ENCODE data around the gene ZYG11A. TPM values are rescaled to one million over a fixed set of nuclear protein-coding genes. Genes with fewer than 3 reads are reported as not detected.

ZYG11A gene
- total and polyA plus RNA-seq, 2 of the 8 experiments (the other 6 are each of a cell fraction or from before 2014, with no cell fraction given): 0.89 to 2.6 TPM

DNA sequence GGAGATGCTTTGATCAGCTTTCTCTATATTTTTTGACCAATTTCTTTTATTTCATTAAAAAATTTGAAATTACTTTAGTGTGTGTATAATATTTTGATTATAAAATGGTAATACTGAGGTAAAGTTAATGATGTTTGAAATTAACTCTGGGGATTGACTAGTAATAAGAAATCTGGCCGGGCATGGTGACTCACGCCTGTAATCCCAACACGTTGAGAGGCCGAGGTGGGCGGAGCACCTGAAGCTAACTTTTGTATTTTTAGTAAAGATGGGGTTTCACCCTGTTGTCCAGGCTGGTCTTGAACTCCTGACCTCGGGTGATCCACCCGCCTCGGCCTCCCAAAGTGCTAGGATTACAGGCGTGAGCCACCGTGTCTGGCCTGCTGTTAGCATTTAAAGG is 102.0 kb downstream of the ZYG11A start:
- H3K23me2 ChIP-seq (ENCODE audit: low read depth, low read length): no peaks in the 10 kb centered on the region
- WGBS, 2 experiments (ENCODE audit: extremely low coverage in 1 of 2, insufficient coverage in 1 of 2, insufficient read length in 1 of 2, insufficient replicate concordance in 2 of 2, low coverage in 1 of 2, low lambda C conversion rate in 2 of 2, missing lambda C conversion rate in 1 of 2): 87% methylated on average over 10 of the region's 10 CpGs; no CpG with 5 or more reads in 1 of the 2 experiments
- FAIRE-seq (no peak), DNase-seq (ENCODE audit: low read depth in 1 of 2, low spot score in 2 of 2) (no peak)
- no peak overlapping the region for H2AK5ac ChIP-seq (ENCODE audit: low read depth, low read length)
- H3K9me3 ChIP-seq (ENCODE audit: insufficient read depth in 2 of 2, low read depth in 1 of 2, low read length in 1 of 2): no peaks in the 10 kb centered on the region
- no peaks in the 10 kb centered on the region for H3K79me2 ChIP-seq (ENCODE audit: control insufficient read depth in 1 of 2, insufficient read depth in 2 of 2, low read length in 2 of 2)
- no peak overlapping the region for H3K23ac ChIP-seq (ENCODE audit: insufficient read length)
- H3K56ac ChIP-seq (replicated peaks; ENCODE audit: insufficient read length, low read depth, low read length): no peak overlapping the region
- no peak overlapping the region for H4K5ac ChIP-seq (ENCODE audit: insufficient read length, low read depth, low read length)
- H4K91ac ChIP-seq (replicated peaks; ENCODE audit: insufficient read length, low read length): no peak overlapping the region
- H4K20me1 ChIP-seq (replicated peaks in 1 of 2; ENCODE audit: control insufficient read depth in 1 of 2, insufficient read depth in 2 of 2, low read length in 2 of 2): no peaks in the 10 kb centered on the region
- no peaks in the 10 kb centered on the region; the same call in 1 of the 2 replicates for H3K79me1 ChIP-seq (ENCODE audit: low read depth, low read length)
- no peak overlapping the region for H3K4ac ChIP-seq (replicated peaks; ENCODE audit: insufficient read length, low read depth, low read length)
- no peak overlapping the region for H3K14ac ChIP-seq (ENCODE audit: insufficient read length)
- no peak overlapping the region for H2BK12ac ChIP-seq (ENCODE audit: low read depth, low read length)
- no peak overlapping the region for H2BK20ac ChIP-seq (ENCODE audit: low read length)
- no peak overlapping the region for H3K4me3 ChIP-seq (ENCODE audit: extremely low read depth in 1 of 4, insufficient read depth in 2 of 4, low read depth in 3 of 4, low read length in 4 of 4)
- H3K4me2 ChIP-seq (ENCODE audit: insufficient read depth in 1 of 2, low read depth in 2 of 2, low read length in 2 of 2): no peak overlapping the region
- H2AFZ ChIP-seq (ENCODE audit: low read length): no peak overlapping the region
- no peak overlapping the region for H2BK5ac ChIP-seq (ENCODE audit: low read depth, low read length)
- no peaks in the 10 kb centered on the region for H3K36me3 ChIP-seq (ENCODE audit: control insufficient read depth in 2 of 4, insufficient read depth in 4 of 4, low read length in 3 of 4)
- no peak overlapping the region for H2BK120ac ChIP-seq (replicated peaks; ENCODE audit: low read depth, low read length)
- ChIA-PET CTCF (ENCODE audit: partially characterized antibody) (interaction anchor here (1.1 to 1.2 kb wide), 2 partner anchors 143 to 162 kb away, joined by 4 read pairs; no protein-coding TSS in a partner anchor), POLR2A (ENCODE audit: partially characterized antibody) (interaction anchor here (1.1 kb wide), 1 partner anchor 71 kb away, joined by 3 read pairs; no protein-coding TSS in a partner anchor)
- no peak overlapping the region for H2BK15ac ChIP-seq (ENCODE audit: low read length)
- H3K4me1 ChIP-seq (replicated peaks in 1 of 4; ENCODE audit: control insufficient read depth in 3 of 4, insufficient read depth in 4 of 4, low read length in 3 of 4): no peaks in the 10 kb centered on the region
- no peak overlapping the region for H3K9ac ChIP-seq (replicated peaks in 1 of 4; ENCODE audit: extremely low read depth in 1 of 4, low read depth in 3 of 4, low read length in 3 of 4)
- no peak overlapping the region for H3K18ac ChIP-seq (ENCODE audit: extremely low read depth, low read length)
- H3K27me3 ChIP-seq (replicated peaks in 1 of 4; ENCODE audit: control insufficient read depth in 3 of 4, extremely low read depth in 1 of 4, insufficient read depth in 3 of 4, low read length in 3 of 4): no peaks in the 10 kb centered on the region; a peak in 1 of 7 replicates
- no peak overlapping the region for H3K27ac ChIP-seq (ENCODE audit: low read depth, low read length)
- H4K8ac ChIP-seq (ENCODE audit: extremely low read depth, insufficient read depth, low read length): no peak overlapping the region
